ENCODE results near the gene RAB20. TPM values are rescaled to one million over a fixed set of nuclear protein-coding genes. Genes with fewer than 3 reads are reported as not detected.
A peak's percentile ranks its signal among the peaks of the same experiment; 100 is the strongest.

Gene RAB20
- total RNA-seq, 1 donor from 2014 or later: 12.6 TPM

DNA sequence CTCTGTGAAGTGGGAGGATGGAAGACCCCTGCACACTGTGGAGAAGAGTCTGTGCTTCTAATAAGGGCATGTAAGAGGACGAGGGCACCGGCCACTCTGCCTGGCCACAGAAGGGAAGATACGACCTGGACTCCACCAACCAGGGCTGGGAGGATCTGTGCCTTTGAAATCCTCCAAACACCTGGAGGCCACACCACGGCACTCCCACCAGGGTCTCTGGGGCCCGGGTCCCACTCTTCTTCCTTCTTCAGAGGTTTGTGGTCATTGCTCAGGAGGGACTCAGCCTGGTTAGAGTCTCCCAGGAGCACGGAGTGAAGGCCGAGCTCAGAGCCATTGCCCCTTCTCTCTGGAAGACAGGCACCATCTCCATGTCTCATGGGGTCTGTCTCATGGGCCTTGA lies 42.0 kb downstream of the RAB20 start:
- no peak for DNase-seq (ENCODE audit: low spot score)
- intact Hi-C loops (cut with DNase I): no loop called here

DNA sequence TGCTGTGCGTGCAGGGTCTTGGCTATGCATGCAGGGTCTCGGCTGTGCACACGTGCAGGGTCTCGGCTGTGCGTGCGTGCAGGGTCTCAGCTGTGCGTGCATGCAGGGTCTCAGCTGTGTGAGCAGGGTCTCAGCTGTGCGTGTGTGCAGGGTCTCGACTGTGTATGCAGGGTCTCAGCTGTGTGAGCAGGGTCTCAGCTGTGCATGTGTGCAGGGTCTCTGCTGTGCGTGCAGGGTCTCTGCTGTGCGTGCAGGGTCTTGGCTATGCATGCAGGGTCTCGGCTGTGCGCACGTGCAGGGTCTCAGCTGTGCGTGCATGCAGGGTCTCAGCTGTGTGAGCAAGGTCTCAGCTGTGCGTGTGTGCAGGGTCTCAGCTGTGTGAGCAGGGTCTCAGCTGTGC lies 42.5 kb downstream of the RAB20 start:
- intact Hi-C loops (cut with DNase I): no loop called here
- no peak for DNase-seq (ENCODE audit: low spot score)

- intact Hi-C loops (cut with DNase I): no loop called here
- no peak for DNase-seq (ENCODE audit: low spot score)
Observed at GRCh38 chr13:110518571-110518970, 43.0 kb downstream of the RAB20 start.

GRCh38 chr13:110518226-110518525 lies 43.3 kb downstream of the RAB20 start:
- intact Hi-C loops (cut with DNase I): no loop called here

DNA sequence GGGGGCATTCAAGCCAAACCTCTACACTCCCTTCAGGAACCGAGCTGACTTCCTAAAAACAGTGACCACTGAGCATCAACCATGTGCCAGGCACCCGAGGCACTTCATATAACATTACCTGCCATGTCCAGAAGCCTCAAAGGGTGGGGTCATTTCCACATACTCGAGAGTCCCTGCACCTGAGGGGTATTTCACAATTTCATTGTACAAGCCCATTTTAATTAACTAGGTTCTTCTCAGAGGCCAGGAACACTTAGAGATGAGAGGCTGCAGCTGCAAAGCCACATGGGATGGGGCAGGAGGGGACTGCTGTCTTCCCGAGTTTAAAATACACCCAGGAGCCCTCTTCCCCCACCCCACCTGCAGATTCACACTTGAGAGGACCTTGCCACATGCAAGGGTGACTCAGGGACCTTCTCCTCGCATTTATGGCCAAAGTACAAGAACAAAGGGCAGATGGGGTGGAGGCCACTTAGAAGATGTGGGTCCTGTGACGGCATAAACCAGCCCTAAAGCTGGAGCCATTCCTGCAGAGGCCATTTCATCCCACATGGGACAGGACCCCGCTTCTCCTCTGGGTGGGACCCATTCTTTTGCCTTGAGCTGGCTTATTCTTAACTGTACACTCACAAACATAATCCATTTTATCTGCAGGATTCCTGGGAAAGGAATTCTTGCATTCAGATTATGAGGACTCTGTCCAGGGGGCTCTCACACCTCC lies 43.9 kb downstream of the RAB20 start:
- intact Hi-C loops (cut with DNase I): no loop called here
- no peak for DNase-seq (ENCODE audit: low spot score)

More at GRCh38 chr13:110518226-110518525, 43.3 kb downstream of the RAB20 start:
- no peak for DNase-seq (ENCODE audit: low spot score)

DNA sequence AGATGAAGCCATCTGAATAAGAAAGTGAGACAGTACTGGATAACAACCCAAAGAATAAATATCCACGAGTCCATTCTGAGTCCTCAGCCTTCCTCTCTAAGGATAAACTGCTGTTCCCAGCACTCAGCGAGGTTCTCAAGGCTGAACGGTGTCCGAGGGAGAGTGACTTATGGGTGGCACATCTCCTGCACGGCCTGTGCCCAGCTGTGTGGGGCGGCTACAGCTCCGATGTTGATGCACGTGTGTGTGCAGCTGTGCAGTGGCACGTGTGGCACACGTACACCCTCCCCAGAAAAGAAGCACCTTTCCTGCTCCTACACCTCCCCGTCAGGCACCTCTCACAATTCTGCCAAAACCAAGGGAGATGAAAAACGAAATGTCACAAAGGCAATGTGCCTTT lies 45.0 kb downstream of the RAB20 start:
- DNase-seq (ENCODE audit: low spot score): no peak
- intact Hi-C loops (cut with DNase I): no loop called here

GRCh38 chr13:110512198-110512740 lies 49.3 kb downstream of the RAB20 start:
- intact Hi-C loops (cut with DNase I): no loop called here
- DNase-seq (ENCODE audit: low spot score): no peak

DNA sequence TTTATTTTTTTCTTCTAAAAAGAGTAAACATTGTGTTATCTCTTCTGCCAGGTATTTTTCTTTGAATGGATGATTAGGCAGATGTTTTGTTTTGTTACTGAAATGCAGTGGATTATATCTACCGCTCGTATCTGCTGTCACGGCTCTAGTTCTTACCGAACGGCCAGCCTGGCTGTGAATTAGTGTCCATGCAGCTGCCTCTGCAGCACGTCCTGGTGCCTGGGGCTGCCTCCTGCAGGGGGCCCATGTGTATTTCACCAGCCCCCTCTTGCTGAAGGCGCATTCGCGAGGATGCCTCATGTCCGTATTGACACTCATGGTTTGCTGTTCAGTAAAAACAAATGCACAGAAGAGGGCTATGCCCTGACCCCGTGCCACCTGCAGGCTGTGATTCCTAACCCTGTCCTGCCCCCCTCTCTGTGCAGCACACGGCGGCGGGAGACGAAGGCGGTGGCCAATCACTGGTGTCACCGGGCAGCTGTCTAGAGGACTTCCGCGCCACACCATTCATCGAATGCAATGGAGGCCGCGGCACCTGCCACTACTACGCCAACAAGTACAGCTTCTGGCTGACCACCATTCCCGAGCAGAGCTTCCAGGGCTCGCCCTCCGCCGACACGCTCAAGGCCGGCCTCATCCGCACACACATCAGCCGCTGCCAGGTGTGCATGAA lies 49.9 kb downstream of the RAB20 start:
- DNase-seq (ENCODE audit: low spot score): no peak
- intact Hi-C loops (cut with DNase I): no loop called here

DNA sequence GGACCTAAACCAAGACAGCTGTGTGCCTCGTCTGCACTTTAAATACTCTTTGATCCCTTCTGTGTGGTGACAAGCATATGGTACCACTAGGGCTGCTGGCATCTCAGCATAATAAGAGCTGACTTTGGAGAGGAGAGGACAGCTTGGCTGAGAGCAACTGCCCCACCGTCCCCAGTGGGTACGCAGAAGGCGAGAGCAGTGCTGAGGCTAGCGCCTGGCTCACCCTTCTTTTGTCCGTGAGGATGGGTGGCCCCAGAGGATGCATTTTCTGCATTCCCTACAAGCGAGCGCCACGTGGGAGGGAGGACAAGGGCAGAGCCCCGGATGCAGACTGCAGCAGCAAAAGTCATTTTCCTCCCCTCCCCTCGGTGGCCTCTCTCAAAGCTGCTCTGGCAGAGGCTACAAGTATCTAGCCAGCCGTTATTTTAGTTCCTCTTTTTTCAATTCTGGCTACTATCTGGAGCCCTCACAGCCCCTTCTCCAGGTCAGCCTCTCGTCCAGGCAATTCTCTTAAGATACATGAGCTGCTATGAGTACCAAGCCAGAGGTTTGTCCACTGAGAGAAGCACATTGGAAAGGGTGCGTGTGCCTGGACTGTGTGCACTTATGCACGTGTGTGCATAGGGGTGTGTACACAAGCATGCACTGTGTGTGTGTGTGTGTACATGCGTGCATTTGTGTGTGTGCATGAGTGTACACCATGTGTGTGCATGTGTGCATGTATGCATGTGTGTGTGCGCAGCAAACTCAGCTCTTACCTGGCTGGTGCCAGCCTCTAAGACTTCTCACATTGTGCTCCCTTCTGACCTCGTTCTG lies 51.3 kb downstream of the RAB20 start:
- intact Hi-C loops (cut with DNase I): loop anchor here (2.0 kb wide), 1 partner anchor 15 kb away; no protein-coding TSS in a partner anchor
- DNase-seq (ENCODE audit: low spot score): no peak

GRCh38 chr13:110509478-110509926 lies 52.0 kb downstream of the RAB20 start:
- intact Hi-C loops (cut with DNase I): loop anchor here (2.0 kb wide), 1 partner anchor 15 kb away; no protein-coding TSS in a partner anchor
- no peak for DNase-seq (ENCODE audit: low spot score)

GRCh38 chr13:110507678-110508381 lies 53.7 kb downstream of the RAB20 start:
- no peak for DNase-seq (ENCODE audit: low spot score)
- intact Hi-C loops (cut with DNase I): loop anchor here (2.0 kb wide), 2 partner anchors 17 to 53 kb away; partner anchors contain the start of gene RAB20

GRCh38 chr13:110506859-110507566 lies 54.5 kb downstream of the RAB20 start:
- peak; percentile 89 for DNase-seq (ENCODE audit: low spot score)
- intact Hi-C loops (cut with DNase I): loop anchor here (2.0 kb wide), 1 partner anchor 54 kb away; the partner anchor contains the start of gene RAB20

DNA sequence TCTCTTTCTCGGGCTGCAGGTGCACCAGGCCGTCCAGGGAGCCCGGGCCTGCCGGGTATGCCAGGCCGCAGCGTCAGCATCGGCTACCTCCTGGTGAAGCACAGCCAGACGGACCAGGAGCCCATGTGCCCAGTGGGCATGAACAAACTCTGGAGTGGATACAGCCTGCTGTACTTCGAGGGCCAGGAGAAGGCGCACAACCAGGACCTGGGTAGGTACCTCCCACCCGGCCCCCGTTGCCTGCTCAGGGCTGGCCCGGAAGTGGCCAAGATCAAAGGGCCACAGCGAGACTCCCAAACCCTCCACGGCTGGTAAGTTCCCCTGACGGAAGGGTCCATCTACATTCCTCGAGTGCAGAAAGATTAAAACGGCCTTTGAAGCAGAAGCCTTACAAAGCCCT lies 55.1 kb downstream of the RAB20 start:
- intact Hi-C loops (cut with DNase I): loop anchor here (2.0 kb wide), 1 partner anchor 54 kb away; the partner anchor contains the start of gene RAB20

GRCh38 chr13:110505594-110505993 lies 55.9 kb downstream of the RAB20 start:
- intact Hi-C loops (cut with DNase I): no loop called here

More for the DNA sequence above, 55.1 kb downstream of the RAB20 start:
- no peak for DNase-seq (ENCODE audit: low spot score)

GRCh38 chr13:110503979-110504499 lies 57.5 kb downstream of the RAB20 start:
- no peak for DNase-seq (ENCODE audit: low spot score)
- intact Hi-C loops (cut with DNase I): no loop called here

More at GRCh38 chr13:110505594-110505993, 55.9 kb downstream of the RAB20 start:
- DNase-seq (ENCODE audit: low spot score): no peak

GRCh38 chr13:110503037-110503901 lies 58.3 kb downstream of the RAB20 start:
- no peak for DNase-seq (ENCODE audit: low spot score)
- intact Hi-C loops (cut with DNase I): no loop called here

- intact Hi-C loops (cut with DNase I): no loop called here
- DNase-seq (ENCODE audit: low spot score): no peak
Observed at GRCh38 chr13:110501188-110501587, 60.3 kb downstream of the RAB20 start.

Measured in cardiac septum (tissue), 1 donor.